IMR-90 (cell line): ENCODE data around the gene ZNF3.

Source experiments
- CTCF ChIP-seq: conservative IDR thresholded peaks from 2 replicates; pipeline ENCODE4 v1.5.1; 2012; ENCODE audit warnings: mild to moderate bottlenecking, low read depth, low read length, improper control_type of control experiment
- POLR2A ChIP-seq: IDR thresholded peaks from 2 replicates; pipeline ENCODE4 v1.6.1; 2012; ENCODE audit warnings: mild to moderate bottlenecking, low read depth, low read length

GRCh38 chr7:100100420-100101015 is 19.0 kb upstream of the ZNF3 start:
- TF ChIP-seq POLR2A (peak; percentile 59), CTCF (no peak)
